CD4-positive, alpha-beta T cell treated with Interleukin-4 for 1 hour (primary cell): ENCODE measurements around the gene PRB2.
"Not testable (repeated sequence)": the region's sequence is repeated elsewhere in the genome, so short reads cannot be mapped to it uniquely, and the experiment has no call there.

Experiments used
- DNase-seq, 2 donors: peaks; one replicate each; pipeline ENCODE4 v3.0.0-alpha.2; 2020 to 2022

Gene PRB2

GRCh38 chr12:11395467-11395866, at the start of gene PRB2:
Gene PRB2 (minus strand): TSS chr12:11395567. CDS start chr12:11395529, 38 bp downstream.
- not testable (repeated sequence) for DNase-seq

GRCh38 chr12:11437966-11438365, 42.6 kb upstream of the PRB2 start:
- DNase-seq: no peak

- no peak for DNase-seq
Measured at GRCh38 chr12:11433664-11434063, 38.3 kb upstream of the PRB2 start.

GRCh38 chr12:11431486-11431885, 36.1 kb upstream of the PRB2 start:
- DNase-seq: no peak

GRCh38 chr12:11427341-11427740, 32.0 kb upstream of the PRB2 start:
- no peak for DNase-seq

- no peak for DNase-seq
Measured at GRCh38 chr12:11412731-11413130, 17.4 kb upstream of the PRB2 start.

- DNase-seq: no peak
Measured at GRCh38 chr12:11408096-11408495, 12.7 kb upstream of the PRB2 start.

GRCh38 chr12:11397366-11397765, 2.0 kb upstream of the PRB2 start:
- no peak for DNase-seq

GRCh38 chr12:11391456-11391855, 3.9 kb downstream of the PRB2 start:
- not testable (repeated sequence) for DNase-seq

GRCh38 chr12:11377420-11377819, 17.9 kb downstream of the PRB2 start:
- not testable (repeated sequence) for DNase-seq

GRCh38 chr12:11361151-11361550, 34.2 kb downstream of the PRB2 start:
- no peak for DNase-seq

- DNase-seq: not testable (repeated sequence)
Measured at GRCh38 chr12:11360205-11360883, 35.0 kb downstream of the PRB2 start.

GRCh38 chr12:11351736-11352135, 43.6 kb downstream of the PRB2 start:
- DNase-seq: not testable (repeated sequence)

GRCh38 chr12:11348439-11348838, 46.9 kb downstream of the PRB2 start:
- no peak for DNase-seq

GRCh38 chr12:11347810-11348209, 47.6 kb downstream of the PRB2 start:
- DNase-seq: no peak

- DNase-seq: no peak
Measured at GRCh38 chr12:11344500-11344899, 50.9 kb downstream of the PRB2 start.
